ENCODE data around the gene PTPRN2. TPM values are rescaled to one million over a fixed set of nuclear protein-coding genes. Genes with fewer than 3 reads are reported as not detected.
"Not testable (repeated sequence)": the region's sequence is repeated elsewhere in the genome, so short reads cannot be mapped to it uniquely, and the experiment has no call there.

The PTPRN2 gene
- total RNA-seq, 1 donor from 2014 or later: 0.41 TPM

- DNase-seq (ENCODE audit: low spot score): not testable (repeated sequence)
Observed at GRCh38 chr7:158147431-158147830, 440.2 kb downstream of the PTPRN2 start.

GRCh38 chr7:158145370-158145769 lies 442.3 kb downstream of the PTPRN2 start:
- no peaks in the 10 kb centered on the region for H3K27me3 Mint-ChIP-seq (ENCODE audit: insufficient read depth)
- no peak overlapping the region for H3K27ac Mint-ChIP-seq
- H3K4me3 Mint-ChIP-seq: no peak overlapping the region
- H3K4me1 Mint-ChIP-seq (ENCODE audit: low read depth): no peaks in the 10 kb centered on the region
- DNase-seq (ENCODE audit: low spot score): no peak
- intact Hi-C loops (cut with micrococcal nuclease): no loop called here
- peaks cover 19% of the 10 kb centered on the region for H3K9me3 Mint-ChIP-seq
- H3K36me3 Mint-ChIP-seq (ENCODE audit: low read depth): no peaks in the 10 kb centered on the region

More at GRCh38 chr7:158147431-158147830, 440.2 kb downstream of the PTPRN2 start:
- intact Hi-C loops (cut with micrococcal nuclease); H3K4me3 Mint-ChIP-seq; H3K27me3 Mint-ChIP-seq (ENCODE audit: insufficient read depth); H3K27ac Mint-ChIP-seq; H3K36me3 Mint-ChIP-seq (ENCODE audit: low read depth); H3K4me1 Mint-ChIP-seq (ENCODE audit: low read depth): not testable (repeated sequence)
- H3K9me3 Mint-ChIP-seq: peaks cover 33% of the 10 kb centered on the region

GRCh38 chr7:158143196-158144120 lies 444.2 kb downstream of the PTPRN2 start:
- Mint-ChIP-seq H3K9me3 (peaks cover 25% of the 10 kb centered on the region), H3K4me3 (no peak overlapping the region), H3K27me3 (ENCODE audit: insufficient read depth) (no peaks in the 10 kb centered on the region), H3K36me3 (ENCODE audit: low read depth) (no peaks in the 10 kb centered on the region), H3K27ac (no peak overlapping the region), H3K4me1 (ENCODE audit: low read depth) (no peaks in the 10 kb centered on the region)
- DNase-seq (ENCODE audit: low spot score): no peak
- intact Hi-C loops (cut with micrococcal nuclease): no loop called here

DNA sequence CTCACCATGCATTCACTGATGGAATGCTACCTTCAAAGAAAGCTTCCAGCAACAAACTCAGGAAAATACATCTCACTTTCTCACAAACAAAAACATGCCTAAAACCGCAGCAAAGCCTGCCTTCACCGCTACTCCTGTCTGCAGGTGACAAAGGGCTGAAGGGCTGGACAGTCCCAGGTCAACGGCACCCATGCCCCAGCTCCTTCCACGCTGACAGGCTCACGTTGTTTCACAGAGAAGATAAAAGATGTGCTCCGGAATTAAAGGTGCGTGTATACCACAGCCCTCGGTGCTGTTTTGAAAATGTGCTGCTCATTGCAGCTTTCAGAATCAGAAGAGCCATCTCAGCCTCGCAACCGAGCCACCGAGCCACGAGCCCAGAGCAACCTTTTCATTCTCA lies 445.0 kb downstream of the PTPRN2 start:
- H3K36me3 Mint-ChIP-seq (ENCODE audit: low read depth): no peaks in the 10 kb centered on the region
- H3K9me3 Mint-ChIP-seq: peaks cover 30% of the 10 kb centered on the region
- no peaks in the 10 kb centered on the region for H3K27me3 Mint-ChIP-seq (ENCODE audit: insufficient read depth)
- no peak overlapping the region for H3K4me3 Mint-ChIP-seq
- H3K27ac Mint-ChIP-seq: no peak overlapping the region
- H3K4me1 Mint-ChIP-seq (ENCODE audit: low read depth): no peaks in the 10 kb centered on the region
- intact Hi-C loops (cut with micrococcal nuclease): no loop called here
- no peak for DNase-seq (ENCODE audit: low spot score)

- Mint-ChIP-seq H3K4me1 (ENCODE audit: low read depth) (no peaks in the 10 kb centered on the region), H3K27me3 (ENCODE audit: insufficient read depth) (no peaks in the 10 kb centered on the region), H3K9me3 (peaks cover 30% of the 10 kb centered on the region), H3K4me3 (no peak overlapping the region), H3K27ac (no peak overlapping the region), H3K36me3 (ENCODE audit: low read depth) (no peaks in the 10 kb centered on the region)
- no peak for DNase-seq (ENCODE audit: low spot score)
- intact Hi-C loops (cut with micrococcal nuclease): no loop called here
Observed at GRCh38 chr7:158141806-158142518, 445.7 kb downstream of the PTPRN2 start.

DNA sequence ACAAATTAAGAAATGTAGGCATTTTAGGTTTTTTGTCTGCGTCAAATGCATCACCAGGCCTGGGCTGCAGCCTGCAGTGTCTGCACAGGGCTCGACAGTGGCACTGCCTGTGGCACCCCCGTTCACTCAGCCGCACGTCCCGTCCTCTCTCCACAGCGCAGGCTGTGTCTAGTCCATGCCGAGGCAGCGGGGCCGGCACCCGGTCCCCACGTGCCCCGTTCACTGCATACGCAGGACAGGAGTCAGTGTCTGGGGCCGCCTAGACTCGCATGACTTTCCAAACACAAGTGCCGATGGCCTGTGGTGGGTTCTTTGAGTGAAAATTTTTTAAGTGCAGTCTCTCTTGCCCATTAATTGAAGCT lies 446.4 kb downstream of the PTPRN2 start:
- intact Hi-C loops (cut with micrococcal nuclease): no loop called here
- H3K4me1 Mint-ChIP-seq (ENCODE audit: low read depth): no peaks in the 10 kb centered on the region
- no peak overlapping the region for H3K4me3 Mint-ChIP-seq
- no peaks in the 10 kb centered on the region for H3K36me3 Mint-ChIP-seq (ENCODE audit: low read depth)
- peaks cover 30% of the 10 kb centered on the region for H3K9me3 Mint-ChIP-seq
- DNase-seq (ENCODE audit: low spot score): no peak
- H3K27ac Mint-ChIP-seq: no peak overlapping the region
- no peaks in the 10 kb centered on the region for H3K27me3 Mint-ChIP-seq (ENCODE audit: insufficient read depth)

DNA sequence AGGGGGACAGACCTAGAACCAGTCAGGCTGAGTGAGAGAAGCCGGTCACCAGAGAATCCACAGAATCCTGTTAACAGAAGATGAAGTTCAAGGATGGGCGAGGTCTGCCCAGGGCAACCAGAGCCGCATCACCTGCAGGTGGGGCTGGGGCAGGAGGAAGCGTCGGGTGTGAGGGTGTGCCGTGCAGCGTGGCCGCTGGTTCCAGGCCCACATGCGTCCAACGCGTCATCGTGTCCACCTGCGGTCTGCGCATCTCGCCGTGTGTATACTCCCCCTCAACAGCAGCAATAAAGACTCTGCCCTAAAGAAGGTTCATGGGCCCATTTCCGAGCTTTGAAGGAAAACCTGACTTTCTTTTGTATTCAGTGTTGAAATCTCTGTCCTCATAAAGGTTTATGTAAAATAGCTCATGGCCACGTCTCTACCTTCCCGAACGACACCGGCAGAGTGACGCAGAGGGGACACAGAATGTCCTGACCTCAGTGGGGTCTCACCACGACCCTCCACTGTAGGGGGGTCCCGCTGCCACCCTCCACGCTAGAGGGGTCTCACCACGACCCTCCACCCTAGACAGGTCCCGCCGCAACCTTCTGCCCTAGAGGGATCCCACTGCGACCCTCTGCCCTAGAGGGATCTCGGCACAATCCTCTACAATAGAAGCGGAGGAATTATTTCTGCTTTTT lies 446.9 kb downstream of the PTPRN2 start:
- Mint-ChIP-seq H3K4me3 (no peak overlapping the region), H3K27ac (no peak overlapping the region), H3K9me3 (peaks cover 24% of the 10 kb centered on the region), H3K27me3 (ENCODE audit: insufficient read depth) (no peaks in the 10 kb centered on the region), H3K4me1 (ENCODE audit: low read depth) (no peaks in the 10 kb centered on the region), H3K36me3 (ENCODE audit: low read depth) (no peaks in the 10 kb centered on the region)
- DNase-seq (ENCODE audit: low spot score): no peak
- intact Hi-C loops (cut with micrococcal nuclease): no loop called here

DNA sequence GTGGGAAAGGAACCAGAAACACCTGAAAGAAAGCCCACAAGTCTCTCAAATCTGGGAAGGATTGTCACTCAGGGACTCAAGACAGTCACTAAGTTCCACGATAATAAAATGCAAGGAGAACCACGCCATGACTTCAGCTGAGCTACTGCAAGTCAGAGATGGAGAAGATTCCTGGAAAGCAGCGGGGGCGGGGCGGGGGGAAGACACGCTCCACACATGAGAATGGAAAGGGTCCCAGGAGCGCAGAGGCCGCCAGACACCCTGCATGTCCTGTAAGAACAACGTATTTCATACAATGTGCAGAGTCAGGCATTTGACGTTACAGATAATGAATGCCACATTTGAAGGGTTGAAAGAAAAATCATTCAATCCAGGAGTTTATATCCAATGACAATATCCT lies 448.1 kb downstream of the PTPRN2 start:
- no peaks in the 10 kb centered on the region for H3K4me1 Mint-ChIP-seq (ENCODE audit: low read depth)
- DNase-seq (ENCODE audit: low spot score): no peak

DNA sequence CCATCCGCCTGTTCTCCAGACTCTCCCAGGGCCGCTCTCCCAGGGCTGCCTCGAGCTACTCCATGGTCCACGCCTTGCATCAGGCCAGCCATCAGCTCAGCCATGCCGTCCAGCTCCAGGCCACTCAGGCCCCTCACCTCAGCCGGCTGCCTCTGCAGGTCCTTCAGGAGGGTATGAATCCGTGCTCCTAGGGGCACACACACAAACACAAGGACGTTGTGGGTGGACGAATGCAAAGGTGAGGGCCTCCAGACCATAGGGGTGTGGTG lies 449.4 kb downstream of the PTPRN2 start:
- intact Hi-C loops (cut with micrococcal nuclease): no loop called here
- Mint-ChIP-seq H3K27me3 (ENCODE audit: insufficient read depth) (no peaks in the 10 kb centered on the region), H3K4me1 (ENCODE audit: low read depth) (no peaks in the 10 kb centered on the region), H3K36me3 (ENCODE audit: low read depth) (no peaks in the 10 kb centered on the region), H3K27ac (no peak overlapping the region), H3K4me3 (no peak overlapping the region), H3K9me3 (peaks cover 23% of the 10 kb centered on the region)
- no peak for DNase-seq (ENCODE audit: low spot score)

More for the DNA sequence above, 448.1 kb downstream of the PTPRN2 start:
- Mint-ChIP-seq H3K9me3 (peaks cover 23% of the 10 kb centered on the region), H3K36me3 (ENCODE audit: low read depth) (no peaks in the 10 kb centered on the region), H3K27ac (no peak overlapping the region), H3K4me3 (no peak overlapping the region), H3K27me3 (ENCODE audit: insufficient read depth) (no peaks in the 10 kb centered on the region)
- intact Hi-C loops (cut with micrococcal nuclease): no loop called here

DNA sequence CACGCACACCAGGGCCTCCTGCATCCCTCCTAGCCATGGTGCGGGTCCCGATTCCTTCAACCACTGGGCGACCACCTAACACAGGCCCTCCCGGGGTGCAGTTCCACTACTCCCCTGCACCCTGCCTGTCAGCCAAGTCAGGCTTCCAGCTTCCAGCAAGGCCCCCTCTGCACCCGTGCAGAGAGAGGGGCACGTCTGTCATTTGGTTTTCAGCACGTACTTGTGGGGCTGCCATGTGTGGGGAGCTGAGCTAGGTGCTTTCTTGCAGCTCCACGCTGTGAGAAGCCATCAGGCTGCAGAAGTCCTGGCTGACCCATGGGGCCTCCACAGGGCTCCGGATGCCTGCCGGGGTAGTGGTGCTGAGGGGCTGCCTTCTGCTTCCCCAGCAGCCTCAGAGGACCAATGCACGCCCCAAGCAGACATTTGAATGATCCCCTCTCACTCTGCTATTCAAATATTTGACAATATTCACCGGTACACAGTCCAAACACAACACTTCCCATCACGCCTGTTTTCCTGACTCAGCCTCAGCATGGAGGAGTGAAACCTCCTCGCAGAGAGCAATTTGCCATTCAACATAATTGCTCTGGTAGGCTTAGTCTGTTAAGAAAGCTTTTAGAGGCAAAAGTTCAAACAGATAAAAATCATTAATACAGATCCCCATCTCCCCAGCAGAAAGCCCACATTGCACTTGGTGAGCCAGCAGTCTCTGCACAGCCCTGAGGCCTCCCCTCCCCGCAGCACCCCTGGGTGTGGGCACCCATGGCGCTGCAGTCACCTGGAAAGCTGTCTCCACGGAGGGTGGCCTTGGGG lies 449.9 kb downstream of the PTPRN2 start:
- no peak for DNase-seq (ENCODE audit: low spot score)
- no peaks in the 10 kb centered on the region for H3K36me3 Mint-ChIP-seq (ENCODE audit: low read depth)
- H3K4me3 Mint-ChIP-seq: no peak overlapping the region
- H3K4me1 Mint-ChIP-seq (ENCODE audit: low read depth): no peaks in the 10 kb centered on the region
- H3K27ac Mint-ChIP-seq: no peak overlapping the region
- H3K27me3 Mint-ChIP-seq (ENCODE audit: insufficient read depth): no peaks in the 10 kb centered on the region
- peaks cover 18% of the 10 kb centered on the region for H3K9me3 Mint-ChIP-seq
- intact Hi-C loops (cut with micrococcal nuclease): no loop called here

GRCh38 chr7:158135931-158136330 lies 451.7 kb downstream of the PTPRN2 start:
- intact Hi-C loops (cut with micrococcal nuclease): no loop called here
- H3K4me3 Mint-ChIP-seq: no peak overlapping the region
- no peaks in the 10 kb centered on the region for H3K4me1 Mint-ChIP-seq (ENCODE audit: low read depth)
- no peak for DNase-seq (ENCODE audit: low spot score)
- peaks cover 14% of the 10 kb centered on the region for H3K9me3 Mint-ChIP-seq
- no peaks in the 10 kb centered on the region for H3K36me3 Mint-ChIP-seq (ENCODE audit: low read depth)
- H3K27ac Mint-ChIP-seq: no peak overlapping the region
- no peaks in the 10 kb centered on the region for H3K27me3 Mint-ChIP-seq (ENCODE audit: insufficient read depth)

GRCh38 chr7:158134824-158135223 lies 452.8 kb downstream of the PTPRN2 start:
- H3K36me3 Mint-ChIP-seq (ENCODE audit: low read depth): no peaks in the 10 kb centered on the region
- H3K27ac Mint-ChIP-seq: no peak overlapping the region
- H3K27me3 Mint-ChIP-seq (ENCODE audit: insufficient read depth): no peaks in the 10 kb centered on the region
- intact Hi-C loops (cut with micrococcal nuclease): no loop called here
- peaks cover 7% of the 10 kb centered on the region for H3K9me3 Mint-ChIP-seq
- no peak for DNase-seq (ENCODE audit: low spot score)
- no peaks in the 10 kb centered on the region for H3K4me1 Mint-ChIP-seq (ENCODE audit: low read depth)
- no peak overlapping the region for H3K4me3 Mint-ChIP-seq

All from activated T-helper 1 cell treated with anti-CD3 and anti-CD28 coated beads, Interleukin-12 subunit alpha, Interleukin-12 subunit beta, Interleukin-2, Interleukin-4 antibody, amounts not matched to agents 30 ng/mL and 10 ng/mL and 1 ng/mL, durations not matched to agents 14 hours and 24 hours and 36 hours (primary cell).